LNCaP clone FGC (cell line): ENCODE measurements around the gene HEXD.

Source experiments
- DNase-seq: peaks from one replicate; pipeline ENCODE4 v3.0.0-alpha.2; 2011; ENCODE audit warnings: low read depth
- H3K4me3 ChIP-seq: 2 replicates; pipeline ENCODE4 v1.5.1; 2011; ENCODE audit warnings: mild to moderate bottlenecking, low read depth, low read length, control low read depth
- TF ChIP-seq, protein P1 (sequence below): IDR thresholded peaks from 2 replicates; pipeline ENCODE4 v1.5.1; 2012; ENCODE audit warnings: mild to moderate bottlenecking; ENCODE audit not compliant: control insufficient read depth, insufficient read depth; ENCODE audit errors: extremely low read depth

HEXD gene

DNA sequence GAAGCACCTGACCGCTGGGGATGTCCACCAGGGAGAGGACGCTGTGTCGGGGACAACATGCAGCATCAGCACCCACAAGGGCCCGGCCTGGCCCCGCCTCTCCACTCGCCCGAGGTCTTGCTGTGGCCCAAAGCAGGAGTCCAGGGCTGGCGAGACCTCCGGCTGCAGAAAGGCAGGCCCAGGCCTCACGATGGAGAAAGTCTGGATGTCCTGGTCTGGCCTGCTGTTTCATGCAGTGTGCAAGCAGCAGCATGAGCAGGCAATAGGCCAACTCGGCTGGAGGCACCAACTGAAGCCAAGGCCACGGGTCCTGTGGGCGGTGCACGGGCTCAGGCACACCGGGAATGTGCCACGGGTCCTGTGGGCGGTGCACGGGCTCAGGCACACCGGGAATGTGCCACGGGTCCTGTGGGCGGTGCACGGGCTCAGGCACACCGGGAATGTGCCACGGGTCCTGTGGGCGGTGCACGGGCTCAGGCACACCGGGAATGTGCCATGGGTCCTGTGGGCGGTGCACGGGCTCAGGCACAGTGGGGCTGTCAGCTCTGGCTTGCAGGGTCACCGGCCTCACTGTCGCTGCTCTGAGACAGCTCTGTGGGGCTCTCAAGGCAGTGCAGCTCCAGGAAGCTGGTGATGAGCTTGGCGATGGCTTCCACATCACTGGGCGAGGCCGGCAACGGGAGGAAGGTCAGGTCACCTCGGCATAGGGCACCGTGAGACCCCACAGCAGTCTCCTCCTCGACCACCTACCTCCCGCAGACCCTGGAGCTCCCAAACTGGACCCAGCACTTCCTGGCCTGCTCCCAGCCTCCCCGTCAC, 25.5 kb downstream of the HEXD start:
- H3K4me3 ChIP-seq: no peak overlapping the region
- TF ChIP-seq, protein P1, sequence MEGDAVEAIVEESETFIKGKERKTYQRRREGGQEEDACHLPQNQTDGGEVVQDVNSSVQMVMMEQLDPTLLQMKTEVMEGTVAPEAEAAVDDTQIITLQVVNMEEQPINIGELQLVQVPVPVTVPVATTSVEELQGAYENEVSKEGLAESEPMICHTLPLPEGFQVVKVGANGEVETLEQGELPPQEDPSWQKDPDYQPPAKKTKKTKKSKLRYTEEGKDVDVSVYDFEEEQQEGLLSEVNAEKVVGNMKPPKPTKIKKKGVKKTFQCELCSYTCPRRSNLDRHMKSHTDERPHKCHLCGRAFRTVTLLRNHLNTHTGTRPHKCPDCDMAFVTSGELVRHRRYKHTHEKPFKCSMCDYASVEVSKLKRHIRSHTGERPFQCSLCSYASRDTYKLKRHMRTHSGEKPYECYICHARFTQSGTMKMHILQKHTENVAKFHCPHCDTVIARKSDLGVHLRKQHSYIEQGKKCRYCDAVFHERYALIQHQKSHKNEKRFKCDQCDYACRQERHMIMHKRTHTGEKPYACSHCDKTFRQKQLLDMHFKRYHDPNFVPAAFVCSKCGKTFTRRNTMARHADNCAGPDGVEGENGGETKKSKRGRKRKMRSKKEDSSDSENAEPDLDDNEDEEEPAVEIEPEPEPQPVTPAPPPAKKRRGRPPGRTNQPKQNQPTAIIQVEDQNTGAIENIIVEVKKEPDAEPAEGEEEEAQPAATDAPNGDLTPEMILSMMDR: no peak
- no peak for DNase-seq

DNA sequence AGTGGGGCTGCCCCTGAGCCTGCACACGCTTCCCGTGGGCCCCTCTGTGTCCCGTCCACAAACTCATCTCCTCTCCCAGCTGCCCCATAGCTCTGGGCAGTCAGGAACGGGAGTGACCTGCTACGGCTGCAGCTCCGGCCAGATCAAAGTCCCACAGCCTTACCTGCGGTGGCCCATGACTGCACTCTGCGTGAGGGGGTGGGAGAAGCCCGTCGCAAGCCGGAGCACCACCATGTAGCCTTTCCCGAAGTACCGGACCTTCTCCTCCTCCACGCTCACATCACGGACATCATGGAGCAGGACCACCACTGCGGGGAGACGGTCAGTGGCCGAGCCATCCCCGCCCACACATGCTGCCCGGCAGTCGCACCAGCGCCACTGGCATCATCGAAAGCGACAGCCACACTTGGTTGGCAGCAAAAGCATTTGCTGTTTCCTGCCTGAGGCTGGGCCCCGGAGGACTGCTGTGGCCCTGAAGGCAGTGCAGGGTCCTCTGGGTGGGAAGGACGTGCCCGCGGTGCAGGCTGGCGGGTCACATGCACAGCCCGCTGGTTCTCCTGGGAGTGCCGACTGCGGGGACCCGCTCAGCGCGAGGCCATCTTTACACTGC, 26.2 kb downstream of the HEXD start:
- no peak overlapping the region for H3K4me3 ChIP-seq
- TF ChIP-seq, protein P1: no peak
- DNase-seq: no peak

DNA sequence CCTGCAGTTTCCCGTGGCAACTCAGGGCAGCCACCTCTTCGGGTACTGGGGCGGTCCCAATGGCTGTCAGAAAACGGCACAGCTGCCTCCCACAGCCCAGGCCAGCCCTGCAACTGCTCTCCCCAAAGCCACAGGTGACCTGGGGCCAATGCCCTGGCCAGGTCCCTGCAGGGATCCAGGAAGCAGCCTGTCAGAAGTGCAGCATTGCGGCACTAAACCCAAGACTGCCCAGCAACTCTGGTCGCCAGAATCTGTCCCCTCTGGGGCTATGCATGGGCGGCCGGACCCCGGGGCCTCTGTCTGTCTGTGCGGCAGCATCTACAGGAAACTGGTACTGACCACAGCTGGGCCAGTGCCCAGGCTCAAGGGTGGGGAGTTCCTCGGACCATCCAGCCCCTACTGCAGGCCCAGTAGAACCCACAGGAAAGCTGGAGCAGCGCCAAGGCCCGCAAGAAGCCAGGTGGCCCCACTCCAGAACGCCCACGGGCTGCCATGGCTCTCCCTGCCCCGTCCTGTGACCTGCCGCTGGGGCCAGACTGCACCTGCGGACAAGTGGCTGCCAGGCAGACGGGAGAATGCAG, 26.9 kb downstream of the HEXD start:
- TF ChIP-seq, protein P1: no peak
- no peak for DNase-seq
- H3K4me3 ChIP-seq: no peak overlapping the region

DNA sequence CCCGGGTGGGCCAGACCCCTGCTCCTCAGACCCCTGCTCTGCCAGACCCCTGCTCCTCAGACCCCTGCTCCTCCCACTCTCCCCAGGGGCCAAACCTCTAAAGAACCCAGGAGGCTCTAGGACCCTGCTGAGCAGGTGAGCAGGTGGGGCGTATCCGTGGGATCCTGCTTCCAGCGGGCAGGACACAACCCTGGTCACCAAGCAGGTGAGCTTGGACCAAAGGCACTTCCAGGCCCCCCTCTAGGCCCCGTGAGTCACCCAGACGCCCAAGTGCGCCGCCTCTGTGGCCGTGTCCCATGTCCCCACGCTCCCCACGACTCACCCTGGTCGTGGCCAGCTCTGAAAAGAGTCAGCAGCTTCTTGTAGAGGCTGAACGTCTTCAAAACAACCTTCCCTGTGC, 27.4 kb downstream of the HEXD start:
- TF ChIP-seq, protein P1: no peak
- DNase-seq: no peak
- H3K4me3 ChIP-seq: no peak overlapping the region

DNA sequence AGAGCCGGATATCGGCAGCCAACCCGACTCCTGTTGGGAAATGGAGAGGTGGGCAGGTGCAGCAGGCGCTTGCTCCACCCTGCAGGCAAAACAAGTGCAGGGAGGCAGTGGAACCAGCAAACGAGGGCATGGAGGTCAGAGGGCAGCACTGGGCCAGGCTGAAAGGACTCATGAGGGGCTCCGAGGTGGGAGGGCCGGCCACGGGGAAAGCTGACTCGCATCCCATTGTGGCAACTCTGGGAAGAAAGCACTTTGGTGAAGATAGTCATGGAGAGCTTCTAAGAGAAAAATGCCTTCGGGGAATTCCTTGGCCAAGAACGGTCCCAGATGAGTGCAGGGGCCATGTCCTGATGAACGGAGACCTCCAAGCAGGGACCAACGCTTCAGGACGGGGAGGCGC, 28.0 kb downstream of the HEXD start:
- no peak overlapping the region for H3K4me3 ChIP-seq
- TF ChIP-seq, protein P1: no peak
- DNase-seq: no peak

DNA sequence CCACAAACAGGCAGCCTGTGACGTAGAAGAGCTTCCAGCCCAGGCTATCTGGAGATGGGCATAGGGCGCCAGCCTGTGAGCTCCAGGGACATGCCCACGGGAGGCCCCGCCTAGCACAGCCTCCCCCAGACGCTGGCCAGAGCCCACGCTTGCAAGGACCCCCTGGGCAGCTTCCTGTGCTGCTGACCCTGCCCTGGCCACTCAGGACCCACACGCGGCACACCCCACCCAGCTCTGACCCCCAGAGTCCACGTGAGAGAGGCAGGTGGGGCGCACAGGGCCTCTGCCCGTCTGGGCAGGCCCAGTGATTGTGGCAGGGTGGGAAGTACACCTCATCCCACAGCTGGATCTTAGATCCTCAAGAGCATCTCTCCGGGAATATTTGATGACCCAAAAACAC, 28.5 kb downstream of the HEXD start:
- no peak for DNase-seq
- TF ChIP-seq, protein P1: no peak
- H3K4me3 ChIP-seq: no peak overlapping the region
